A673 (cell line): Measurements from ENCODE around the gene ALKBH4. TPM values are rescaled to one million over a fixed set of nuclear protein-coding genes. Genes with fewer than 3 reads are reported as not detected.

ENCODE experiments used
- BruUV-seq: library from RNA; stranded (reverse); fragments of 400-500 nt; replicated peaks from 2 replicates; lab custom pipeline; 2021; lab: Mats Ljungman, UMichigan
- CTCF ChIA-PET: fragments of 300-600 bp; sonication (Branson Sonifier 250); formaldehyde crosslinking; loops from one replicate; lab custom pipeline; 2022; ENCODE audit warnings: antibody characterized with exemption; lab: Charles Lee
- POLR2A ChIA-PET: fragments of 300-600 bp; sonication (Branson Sonifier 250); formaldehyde crosslinking; loops from one replicate; lab custom pipeline; 2022; ENCODE audit warnings: antibody characterized with exemption; ENCODE audit not compliant: low non-redundant PET; lab: Charles Lee
- DNase-seq: peaks from one replicate; pipeline ENCODE4 v3.0.0-alpha.2; 2015; ENCODE audit warnings: low spot score
- H3K27ac ChIP-seq: fragments of 200-600 bp; sonication (generic); 2 replicates; pipeline ENCODE4 v1.5.1; 2016; ENCODE audit warnings: mixed run types, low read depth, mild to moderate bottlenecking, mixed read lengths, antibody characterized with exemption, low read length; ENCODE audit not compliant: poor library complexity, severe bottlenecking
- H3K27me3 ChIP-seq: fragments of 200-600 bp; sonication (generic); replicated peaks from 2 replicates; pipeline ENCODE4 v1.6.1; 2017; ENCODE audit warnings: mixed run types, low read depth, mild to moderate bottlenecking, mixed read lengths, antibody characterized with exemption, low read length; ENCODE audit not compliant: insufficient read depth, poor library complexity
- H3K36me3 ChIP-seq: fragments of 200-600 bp; sonication (generic); 2 replicates; pipeline ENCODE4 v1.6.1; 2016; ENCODE audit warnings: mixed run types, mild to moderate bottlenecking, mixed read lengths, antibody characterized with exemption, low read length; ENCODE audit not compliant: insufficient read depth, poor library complexity, severe bottlenecking
- H3K4me1 ChIP-seq: fragments of 200-600 bp; sonication (generic); 2 replicates; pipeline ENCODE4 v1.6.1; 2017; ENCODE audit warnings: mixed run types, mild to moderate bottlenecking, mixed read lengths, antibody characterized with exemption, low read length; ENCODE audit not compliant: insufficient read depth, poor library complexity, severe bottlenecking
- H3K4me3 ChIP-seq: fragments of 200-600 bp; sonication (generic); 2 replicates; pipeline ENCODE4 v1.5.1; 2016; ENCODE audit warnings: low read depth, mixed run types, mild to moderate bottlenecking, mixed read lengths, low read length; ENCODE audit not compliant: poor library complexity, severe bottlenecking
- H3K9me3 ChIP-seq: fragments of 200-600 bp; sonication (generic); 2 replicates; pipeline ENCODE4 v1.6.1; 2016; ENCODE audit warnings: mixed run types, low read depth, mild to moderate bottlenecking, mixed read lengths, antibody characterized with exemption, low read length; ENCODE audit not compliant: poor library complexity, severe bottlenecking
- EZH2 ChIP-seq: fragments of 200-600 bp; sonication (generic); IDR thresholded peaks from 2 replicates; pipeline ENCODE4 v1.6.1; 2017; ENCODE audit warnings: borderline replicate concordance, low read depth, mild to moderate bottlenecking, mixed read lengths, antibody characterized with exemption, low read length; ENCODE audit not compliant: poor library complexity, severe bottlenecking
- intact Hi-C: fragments of 100-400 bp; cut with micrococcal nuclease; formaldehyde crosslinking; loops from one replicate; pipeline ENCODE4 v1.10.0; 2022; ENCODE audit not compliant: unreplicated experiment
- total RNA-seq: library from RNA; stranded (reverse); gene quantifications from 2 replicates; pipeline ENCODE4 v1.2.3, GENCODE V29; 2021
- TF ChIP-seq, protein P1 (sequence below): fragments of 300-800, 200-600 bp; sonication (generic); conservative IDR thresholded peaks from 2 replicates; pipeline ENCODE4 v1.5.1; 2017; ENCODE audit warnings: low read depth, mild to moderate bottlenecking, antibody characterized with exemption, low read length, moderate library complexity, mixed read lengths

Gene ALKBH4
- total RNA-seq, 1 experiment from 2014 or later: 17.0 TPM

DNA sequence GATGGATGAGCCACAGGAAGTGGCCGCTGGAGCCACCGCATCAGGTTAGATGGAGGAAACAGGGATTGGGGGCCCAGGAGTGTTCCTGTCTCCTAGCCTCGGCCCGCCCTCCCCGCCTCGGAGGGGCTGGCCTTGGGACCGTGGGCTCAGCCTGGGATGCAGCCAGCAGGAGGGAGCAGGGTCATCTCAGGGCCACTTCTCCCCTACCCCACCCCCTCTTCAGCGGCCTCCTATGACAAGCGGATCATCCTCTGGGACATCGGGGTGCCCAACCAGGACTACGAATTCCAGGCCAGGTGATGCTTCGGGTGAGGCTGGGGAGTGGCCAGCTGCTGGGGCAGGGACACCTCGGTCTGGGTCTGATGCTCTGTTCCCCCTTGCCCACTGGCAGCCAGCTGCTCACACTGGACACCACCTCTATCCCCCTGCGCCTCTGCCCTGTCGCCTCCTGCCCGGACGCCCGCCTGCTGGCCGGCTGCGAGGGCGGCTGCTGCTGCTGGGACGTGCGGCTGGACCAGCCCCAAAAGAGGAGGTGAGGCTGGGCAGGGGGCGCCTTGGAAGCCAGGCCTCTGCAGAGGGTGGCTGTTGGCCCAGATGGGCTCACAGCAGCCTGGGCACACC is 4.8 kb upstream of the ALKBH4 start:
- no peak for TF ChIP-seq EZH2
- no peak overlapping the region for H3K27ac ChIP-seq
- H3K9me3 ChIP-seq: no peaks in the 10 kb centered on the region
- BruUV-seq: no TSS peak
- ChIA-PET POLR2A (no interaction called here), CTCF (no interaction called here)
- H3K4me3 ChIP-seq: no peak overlapping the region
- peaks cover 6% of the 10 kb centered on the region for H3K4me1 ChIP-seq
- intact Hi-C loops: no loop called here
- H3K36me3 ChIP-seq: peaks cover 26% of the 10 kb centered on the region
- DNase-seq: no peak
- H3K27me3 ChIP-seq: no peaks in the 10 kb centered on the region

DNA sequence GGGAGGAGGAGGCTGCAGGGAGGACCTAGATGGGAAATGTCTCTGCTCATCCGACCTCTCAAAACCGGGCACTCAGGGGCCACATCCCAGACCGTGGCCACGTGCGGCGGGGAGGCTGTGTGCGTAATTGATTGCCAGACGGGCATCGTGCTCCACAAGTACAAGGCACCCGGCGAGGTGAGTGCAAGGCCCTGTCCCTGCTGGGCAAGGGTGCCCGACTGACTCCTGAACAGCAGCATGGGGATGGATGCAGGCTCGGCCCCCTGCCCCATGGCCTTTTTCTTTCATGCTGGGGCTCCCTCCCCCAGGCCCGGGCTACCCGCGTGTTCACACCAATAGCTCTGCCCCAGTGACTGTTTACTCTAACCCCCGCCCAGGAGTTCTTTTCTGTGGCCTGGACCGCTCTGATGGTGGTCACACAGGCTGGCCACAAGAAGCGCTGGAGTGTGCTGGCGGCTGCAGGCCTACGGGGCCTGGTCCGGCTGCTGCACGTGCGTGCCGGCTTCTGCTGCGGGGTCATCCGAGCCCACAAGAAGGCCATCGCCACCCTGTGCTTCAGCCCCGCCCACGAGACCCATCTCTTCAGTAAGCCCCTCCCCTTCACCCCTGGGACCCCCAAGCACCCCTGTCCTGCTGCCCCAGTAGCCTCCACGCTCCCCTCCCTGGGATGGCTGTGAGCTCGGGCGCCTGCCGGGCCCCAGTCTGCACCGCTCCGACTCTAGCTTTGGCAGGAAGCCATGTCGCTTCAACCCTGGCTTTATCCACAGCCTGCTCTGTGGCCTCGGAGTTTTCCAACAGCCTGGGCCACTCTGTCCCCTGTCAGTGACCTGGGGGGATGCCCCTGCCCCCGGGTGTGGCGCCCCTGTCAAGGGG is 4.1 kb upstream of the ALKBH4 start:
- Histone ChIP-seq H3K36me3 (peaks cover 26% of the 10 kb centered on the region), H3K9me3 (no peaks in the 10 kb centered on the region), H3K27ac (no peak overlapping the region), H3K27me3 (no peaks in the 10 kb centered on the region), H3K4me1 (peaks cover 10% of the 10 kb centered on the region), H3K4me3 (no peak overlapping the region)
- DNase-seq: no peak
- intact Hi-C loops: no loop called here
- TF ChIP-seq, protein P1, sequence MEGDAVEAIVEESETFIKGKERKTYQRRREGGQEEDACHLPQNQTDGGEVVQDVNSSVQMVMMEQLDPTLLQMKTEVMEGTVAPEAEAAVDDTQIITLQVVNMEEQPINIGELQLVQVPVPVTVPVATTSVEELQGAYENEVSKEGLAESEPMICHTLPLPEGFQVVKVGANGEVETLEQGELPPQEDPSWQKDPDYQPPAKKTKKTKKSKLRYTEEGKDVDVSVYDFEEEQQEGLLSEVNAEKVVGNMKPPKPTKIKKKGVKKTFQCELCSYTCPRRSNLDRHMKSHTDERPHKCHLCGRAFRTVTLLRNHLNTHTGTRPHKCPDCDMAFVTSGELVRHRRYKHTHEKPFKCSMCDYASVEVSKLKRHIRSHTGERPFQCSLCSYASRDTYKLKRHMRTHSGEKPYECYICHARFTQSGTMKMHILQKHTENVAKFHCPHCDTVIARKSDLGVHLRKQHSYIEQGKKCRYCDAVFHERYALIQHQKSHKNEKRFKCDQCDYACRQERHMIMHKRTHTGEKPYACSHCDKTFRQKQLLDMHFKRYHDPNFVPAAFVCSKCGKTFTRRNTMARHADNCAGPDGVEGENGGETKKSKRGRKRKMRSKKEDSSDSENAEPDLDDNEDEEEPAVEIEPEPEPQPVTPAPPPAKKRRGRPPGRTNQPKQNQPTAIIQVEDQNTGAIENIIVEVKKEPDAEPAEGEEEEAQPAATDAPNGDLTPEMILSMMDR: no peak
- TF ChIP-seq EZH2: no peak
- ChIA-PET POLR2A (interaction anchor here (0.6 kb wide), 1 partner anchor 138 kb away, joined by 3 read pairs; no protein-coding TSS in a partner anchor), CTCF (no interaction called here)
- no TSS peak for BruUV-seq

DNA sequence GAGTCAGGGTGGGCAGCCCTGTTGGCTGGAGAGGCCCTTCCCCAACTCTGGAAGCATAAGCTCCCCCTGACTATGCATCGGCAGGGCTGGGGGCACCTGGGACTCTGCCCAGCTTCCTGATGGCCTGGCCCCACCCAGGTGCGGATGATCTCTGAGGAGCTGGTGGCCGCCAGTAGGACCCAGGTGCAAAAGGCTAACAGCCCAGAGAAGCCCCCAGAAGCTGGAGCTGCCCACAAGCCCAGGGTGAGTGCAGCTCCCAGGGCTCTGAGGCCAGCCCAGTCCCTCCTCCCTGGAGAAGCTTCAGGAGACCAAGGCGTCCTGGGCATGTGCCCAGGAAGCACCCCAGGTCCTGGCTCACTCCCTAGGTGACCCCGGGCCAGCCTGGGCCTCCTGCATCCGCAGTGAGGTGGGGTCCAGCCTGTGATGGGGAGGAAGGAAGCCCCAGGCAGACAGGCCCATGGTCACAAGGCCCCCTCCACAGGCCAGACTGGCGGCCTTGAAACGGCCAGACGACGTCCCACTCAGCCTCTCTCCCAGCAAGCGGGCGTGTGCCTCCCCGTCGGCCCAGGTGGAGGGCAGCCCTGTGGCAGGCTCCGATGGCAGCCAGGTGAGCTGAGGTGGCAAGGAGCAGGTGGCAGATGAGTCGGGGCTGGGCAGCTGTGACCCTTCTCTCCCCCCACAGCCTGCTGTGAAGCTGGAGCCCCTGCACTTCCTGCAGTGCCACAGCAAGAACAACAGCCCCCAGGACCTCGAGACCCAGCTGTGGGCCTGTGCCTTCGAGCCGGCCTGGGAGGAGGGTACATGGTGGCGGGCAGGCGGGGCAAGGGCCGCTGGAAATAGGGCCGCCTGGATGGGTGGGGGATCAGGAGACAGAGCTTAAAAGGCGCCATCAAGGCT is 3.2 kb upstream of the ALKBH4 start:
- no peak for DNase-seq
- intact Hi-C loops: no loop called here
- POLR2A ChIA-PET: no interaction called here
- H3K27ac ChIP-seq: no peak overlapping the region
- no peak overlapping the region for H3K4me3 ChIP-seq
- H3K4me1 ChIP-seq: peaks cover 14% of the 10 kb centered on the region
- CTCF ChIA-PET: no interaction called here
- TF ChIP-seq EZH2: no peak
- TF ChIP-seq, protein P1: no peak
- no TSS peak for BruUV-seq
- no peaks in the 10 kb centered on the region for H3K27me3 ChIP-seq
- no peaks in the 10 kb centered on the region for H3K9me3 ChIP-seq
- H3K36me3 ChIP-seq: peaks cover 18% of the 10 kb centered on the region
